WTC11 (cell line): ENCODE data around the gene NTSR1. TPM values are rescaled to one million over a fixed set of nuclear protein-coding genes. Genes with fewer than 3 reads are reported as not detected.

ENCODE experiments used
- ATAC-seq: fragments of 200-7000 bp; cut with Tn5 transposase; 2 replicates; pipeline ENCODE4 v1.10.0; 2021; ENCODE audit warnings: mild to moderate bottlenecking, moderate library complexity
- CTCF ChIA-PET: fragments of 300-600 bp; sonication (Branson Sonifier 250); formaldehyde crosslinking; loops from one replicate; lab custom pipeline; 2021; ENCODE audit warnings: antibody characterized with exemption; lab: Charles Lee
- POLR2A ChIA-PET: fragments of 350-600 bp; sonication (Branson Sonifier 250); formaldehyde crosslinking; loops from one replicate; lab custom pipeline; 2021; ENCODE audit warnings: antibody characterized with exemption; lab: Charles Lee
- DNase-seq: peaks from one replicate; pipeline ENCODE4 v3.0.0; 2021; ENCODE audit warnings: low spot score
- H3K27ac Mint-ChIP-seq: 2 replicates; pipeline ENCODE4 v1.8.0; 2021; ENCODE audit warnings: mixed read lengths
- H3K27me3 Mint-ChIP-seq: 2 replicates; pipeline ENCODE4 v1.8.0; 2021; ENCODE audit warnings: low read depth, mild to moderate bottlenecking, moderate library complexity, mixed read lengths
- H3K36me3 Mint-ChIP-seq: 2 replicates; pipeline ENCODE4 v1.8.0; 2021; ENCODE audit warnings: mixed read lengths
- H3K4me1 Mint-ChIP-seq: 2 replicates; pipeline ENCODE4 v1.8.0; 2022; ENCODE audit warnings: mixed read lengths
- H3K4me3 Mint-ChIP-seq: 2 replicates; pipeline ENCODE4 v1.8.0; 2021; ENCODE audit warnings: mild to moderate bottlenecking, moderate library complexity, mixed read lengths
- H3K9me3 Mint-ChIP-seq: 2 replicates; pipeline ENCODE4 v1.8.0; 2021; ENCODE audit warnings: mixed read lengths
- CREM ChIP-seq: sonication (generic); formaldehyde crosslinking; IDR thresholded peaks from 2 replicates; pipeline ENCODE4 v1.8.1; 2022; ENCODE audit warnings: mild to moderate bottlenecking, missing genetic modification reagents, moderate library complexity
- ELF4 ChIP-seq: sonication (generic); formaldehyde crosslinking; IDR thresholded peaks from 2 replicates; pipeline ENCODE4 v1.8.1; 2022; ENCODE audit warnings: low read depth, mild to moderate bottlenecking, moderate library complexity, missing genetic modification reagents
- NFATC4 ChIP-seq: fragments of 250-450 bp; sonication (Bioruptor Pico); IDR thresholded peaks from 2 replicates; pipeline ENCODE4 v1.9.0; 2021; ENCODE audit warnings: mild to moderate bottlenecking
- SOX15 ChIP-seq: fragments of 250-450 bp; sonication (Bioruptor Pico); IDR thresholded peaks from 2 replicates; pipeline ENCODE4 v1.9.0; 2021; ENCODE audit warnings: mild to moderate bottlenecking
- TP53 ChIP-seq: sonication (generic); formaldehyde crosslinking; IDR thresholded peaks from 2 replicates; pipeline ENCODE4 v1.8.1; 2023; ENCODE audit warnings: mild to moderate bottlenecking, missing genetic modification reagents
- USF1 ChIP-seq: sonication (generic); formaldehyde crosslinking; IDR thresholded peaks from 2 replicates; pipeline ENCODE4 v1.8.0; 2022; ENCODE audit warnings: mild to moderate bottlenecking, missing genetic modification reagents
- ZBTB21 ChIP-seq: sonication (generic); formaldehyde crosslinking; IDR thresholded peaks from 2 replicates; pipeline ENCODE4 v1.8.1; 2023; ENCODE audit warnings: mild to moderate bottlenecking, missing genetic modification reagents, borderline replicate concordance
- ZNF138 ChIP-seq: sonication (generic); formaldehyde crosslinking; conservative IDR thresholded peaks from 2 replicates; pipeline ENCODE4 v1.8.1; 2022; ENCODE audit warnings: mild to moderate bottlenecking, moderate library complexity, missing genetic modification reagents
- ZNF423 ChIP-seq: fragments of 250-450 bp; sonication (Bioruptor Pico); IDR thresholded peaks from 2 replicates; pipeline ENCODE4 v2.1.2; 2022; ENCODE audit warnings: mild to moderate bottlenecking, moderate library complexity
- total RNA-seq: library from RNA; stranded (reverse); gene quantifications from 3 replicates; pipeline ENCODE4 v1.2.3, GENCODE V29; 2021
- TF ChIP-seq, protein P1 (sequence below): sonication (generic); formaldehyde crosslinking; IDR thresholded peaks from 2 replicates; pipeline ENCODE4 v1.8.0; 2022; ENCODE audit warnings: mild to moderate bottlenecking, missing genetic modification reagents
- TF ChIP-seq, protein P2 (sequence below): sonication (generic); formaldehyde crosslinking; IDR thresholded peaks from 2 replicates; pipeline ENCODE4 v1.8.0; 2023; ENCODE audit warnings: missing genetic modification reagents, mild to moderate bottlenecking, borderline replicate concordance
- TF ChIP-seq, protein P3 (sequence below): sonication (generic); formaldehyde crosslinking; IDR thresholded peaks from 2 replicates; pipeline ENCODE4 v1.8.1; 2023; ENCODE audit warnings: mild to moderate bottlenecking, missing genetic modification reagents
- TF ChIP-seq, protein P4 (sequence below): fragments of 250-450 bp; sonication (Bioruptor Pico); conservative IDR thresholded peaks from 2 replicates; pipeline ENCODE4 v1.9.0; 2021; ENCODE audit warnings: mild to moderate bottlenecking
- TF ChIP-seq, protein P5 (sequence below): fragments of 250-450 bp; sonication (Bioruptor Pico); IDR thresholded peaks from 2 replicates; pipeline ENCODE4 v1.8.0; 2021; ENCODE audit warnings: mild to moderate bottlenecking

Gene NTSR1
- total RNA-seq, 1 experiment from 2014 or later = 0.63 TPM

DNA sequence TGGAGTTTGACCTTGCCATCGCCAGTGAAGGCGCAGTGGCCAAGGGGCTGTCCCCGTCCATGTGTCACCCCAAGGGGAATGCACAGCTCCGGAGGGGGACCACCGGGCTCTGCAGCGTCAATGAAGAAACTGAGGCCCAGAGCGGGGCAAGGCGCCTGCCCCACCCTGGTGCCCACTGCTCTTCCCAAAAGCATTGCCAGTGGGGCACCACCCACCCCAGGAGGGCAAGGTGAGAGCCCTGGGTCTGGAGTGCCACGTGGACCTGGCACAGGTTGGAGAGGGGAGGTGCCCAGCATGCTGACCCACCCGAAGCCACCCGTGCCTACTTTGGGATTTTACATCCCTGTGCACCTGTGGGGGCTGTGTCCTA, 8.3 kb downstream of the NTSR1 start:
- no peak overlapping the region for H3K27ac Mint-ChIP-seq

More for the DNA sequence above, 8.3 kb downstream of the NTSR1 start:
- Mint-ChIP-seq H3K9me3 (peaks cover 21% of the 10 kb centered on the region), H3K4me3 (no peak overlapping the region), H3K4me1 (no peaks in the 10 kb centered on the region), H3K27me3 (peaks cover 11% of the 10 kb centered on the region), H3K36me3 (peaks cover 12% of the 10 kb centered on the region)
- DNase-seq (no peak), ATAC-seq (no peak)
- TF ChIP-seq ELF4 (CRISPR knock-in tag) (no peak), USF1 (CRISPR knock-in tag) (no peak), SOX15 (CRISPR knock-in tag) (no peak), ZNF423 (CRISPR knock-in tag) (no peak), ZBTB21 (CRISPR knock-in tag) (no peak), TP53 (CRISPR knock-in tag) (no peak), ZNF138 (CRISPR knock-in tag) (no peak), NFATC4 (CRISPR knock-in tag) (no peak), CREM (CRISPR knock-in tag) (no peak)
- TF ChIP-seq, protein P1, sequence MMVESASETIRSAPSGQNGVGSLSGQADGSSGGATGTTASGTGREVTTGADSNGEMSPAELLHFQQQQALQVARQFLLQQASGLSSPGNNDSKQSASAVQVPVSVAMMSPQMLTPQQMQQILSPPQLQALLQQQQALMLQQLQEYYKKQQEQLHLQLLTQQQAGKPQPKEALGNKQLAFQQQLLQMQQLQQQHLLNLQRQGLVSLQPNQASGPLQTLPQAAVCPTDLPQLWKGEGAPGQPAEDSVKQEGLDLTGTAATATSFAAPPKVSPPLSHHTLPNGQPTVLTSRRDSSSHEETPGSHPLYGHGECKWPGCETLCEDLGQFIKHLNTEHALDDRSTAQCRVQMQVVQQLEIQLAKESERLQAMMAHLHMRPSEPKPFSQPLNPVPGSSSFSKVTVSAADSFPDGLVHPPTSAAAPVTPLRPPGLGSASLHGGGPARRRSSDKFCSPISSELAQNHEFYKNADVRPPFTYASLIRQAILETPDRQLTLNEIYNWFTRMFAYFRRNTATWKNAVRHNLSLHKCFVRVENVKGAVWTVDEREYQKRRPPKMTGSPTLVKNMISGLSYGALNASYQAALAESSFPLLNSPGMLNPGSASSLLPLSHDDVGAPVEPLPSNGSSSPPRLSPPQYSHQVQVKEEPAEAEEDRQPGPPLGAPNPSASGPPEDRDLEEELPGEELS (CRISPR knock-in tag) = no peak
- TF ChIP-seq, protein P2, sequence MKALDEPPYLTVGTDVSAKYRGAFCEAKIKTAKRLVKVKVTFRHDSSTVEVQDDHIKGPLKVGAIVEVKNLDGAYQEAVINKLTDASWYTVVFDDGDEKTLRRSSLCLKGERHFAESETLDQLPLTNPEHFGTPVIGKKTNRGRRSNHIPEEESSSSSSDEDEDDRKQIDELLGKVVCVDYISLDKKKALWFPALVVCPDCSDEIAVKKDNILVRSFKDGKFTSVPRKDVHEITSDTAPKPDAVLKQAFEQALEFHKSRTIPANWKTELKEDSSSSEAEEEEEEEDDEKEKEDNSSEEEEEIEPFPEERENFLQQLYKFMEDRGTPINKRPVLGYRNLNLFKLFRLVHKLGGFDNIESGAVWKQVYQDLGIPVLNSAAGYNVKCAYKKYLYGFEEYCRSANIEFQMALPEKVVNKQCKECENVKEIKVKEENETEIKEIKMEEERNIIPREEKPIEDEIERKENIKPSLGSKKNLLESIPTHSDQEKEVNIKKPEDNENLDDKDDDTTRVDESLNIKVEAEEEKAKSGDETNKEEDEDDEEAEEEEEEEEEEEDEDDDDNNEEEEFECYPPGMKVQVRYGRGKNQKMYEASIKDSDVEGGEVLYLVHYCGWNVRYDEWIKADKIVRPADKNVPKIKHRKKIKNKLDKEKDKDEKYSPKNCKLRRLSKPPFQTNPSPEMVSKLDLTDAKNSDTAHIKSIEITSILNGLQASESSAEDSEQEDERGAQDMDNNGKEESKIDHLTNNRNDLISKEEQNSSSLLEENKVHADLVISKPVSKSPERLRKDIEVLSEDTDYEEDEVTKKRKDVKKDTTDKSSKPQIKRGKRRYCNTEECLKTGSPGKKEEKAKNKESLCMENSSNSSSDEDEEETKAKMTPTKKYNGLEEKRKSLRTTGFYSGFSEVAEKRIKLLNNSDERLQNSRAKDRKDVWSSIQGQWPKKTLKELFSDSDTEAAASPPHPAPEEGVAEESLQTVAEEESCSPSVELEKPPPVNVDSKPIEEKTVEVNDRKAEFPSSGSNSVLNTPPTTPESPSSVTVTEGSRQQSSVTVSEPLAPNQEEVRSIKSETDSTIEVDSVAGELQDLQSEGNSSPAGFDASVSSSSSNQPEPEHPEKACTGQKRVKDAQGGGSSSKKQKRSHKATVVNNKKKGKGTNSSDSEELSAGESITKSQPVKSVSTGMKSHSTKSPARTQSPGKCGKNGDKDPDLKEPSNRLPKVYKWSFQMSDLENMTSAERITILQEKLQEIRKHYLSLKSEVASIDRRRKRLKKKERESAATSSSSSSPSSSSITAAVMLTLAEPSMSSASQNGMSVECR (CRISPR knock-in tag) = no peak
- TF ChIP-seq, protein P3, sequence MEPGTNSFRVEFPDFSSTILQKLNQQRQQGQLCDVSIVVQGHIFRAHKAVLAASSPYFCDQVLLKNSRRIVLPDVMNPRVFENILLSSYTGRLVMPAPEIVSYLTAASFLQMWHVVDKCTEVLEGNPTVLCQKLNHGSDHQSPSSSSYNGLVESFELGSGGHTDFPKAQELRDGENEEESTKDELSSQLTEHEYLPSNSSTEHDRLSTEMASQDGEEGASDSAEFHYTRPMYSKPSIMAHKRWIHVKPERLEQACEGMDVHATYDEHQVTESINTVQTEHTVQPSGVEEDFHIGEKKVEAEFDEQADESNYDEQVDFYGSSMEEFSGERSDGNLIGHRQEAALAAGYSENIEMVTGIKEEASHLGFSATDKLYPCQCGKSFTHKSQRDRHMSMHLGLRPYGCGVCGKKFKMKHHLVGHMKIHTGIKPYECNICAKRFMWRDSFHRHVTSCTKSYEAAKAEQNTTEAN (CRISPR knock-in tag) = no peak
- TF ChIP-seq, protein P4, sequence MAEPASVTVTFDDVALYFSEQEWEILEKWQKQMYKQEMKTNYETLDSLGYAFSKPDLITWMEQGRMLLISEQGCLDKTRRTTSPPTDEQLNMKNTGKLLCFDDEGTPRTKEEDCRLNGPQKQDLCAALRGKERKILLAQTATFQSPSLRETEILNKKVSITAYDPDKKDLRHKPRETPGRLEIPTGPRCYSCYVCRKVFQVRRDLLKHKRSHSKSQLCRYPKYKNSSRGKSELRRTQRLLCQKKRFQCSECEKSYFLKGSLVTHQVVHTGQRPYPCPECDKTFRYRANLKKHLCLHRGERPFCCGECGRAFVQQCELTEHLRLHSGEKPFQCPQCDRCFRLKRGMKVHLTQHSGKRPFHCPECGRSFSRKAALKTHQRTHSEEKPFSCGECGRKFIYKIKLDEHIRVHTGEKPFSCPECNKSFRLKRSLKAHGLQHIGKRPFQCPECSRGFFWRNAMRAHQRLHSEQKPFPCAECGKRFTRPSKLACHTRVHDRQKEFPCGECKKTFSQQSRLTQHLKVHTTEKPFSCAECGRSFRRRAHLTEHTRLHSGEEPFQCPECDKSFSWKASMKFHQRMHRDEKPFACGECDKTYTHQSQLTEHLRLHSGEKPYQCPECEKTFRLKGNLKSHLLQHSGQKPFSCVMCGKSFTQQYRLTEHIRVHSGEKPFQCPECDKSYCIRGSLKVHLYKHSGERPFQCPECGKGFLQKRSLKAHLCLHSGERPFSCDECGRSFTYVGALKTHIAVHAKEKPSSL (CRISPR knock-in tag) = no peak
- TF ChIP-seq, protein P5, sequence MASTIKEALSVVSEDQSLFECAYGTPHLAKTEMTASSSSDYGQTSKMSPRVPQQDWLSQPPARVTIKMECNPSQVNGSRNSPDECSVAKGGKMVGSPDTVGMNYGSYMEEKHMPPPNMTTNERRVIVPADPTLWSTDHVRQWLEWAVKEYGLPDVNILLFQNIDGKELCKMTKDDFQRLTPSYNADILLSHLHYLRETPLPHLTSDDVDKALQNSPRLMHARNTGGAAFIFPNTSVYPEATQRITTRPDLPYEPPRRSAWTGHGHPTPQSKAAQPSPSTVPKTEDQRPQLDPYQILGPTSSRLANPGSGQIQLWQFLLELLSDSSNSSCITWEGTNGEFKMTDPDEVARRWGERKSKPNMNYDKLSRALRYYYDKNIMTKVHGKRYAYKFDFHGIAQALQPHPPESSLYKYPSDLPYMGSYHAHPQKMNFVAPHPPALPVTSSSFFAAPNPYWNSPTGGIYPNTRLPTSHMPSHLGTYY = no peak
- ChIA-PET POLR2A (no interaction called here), CTCF (interaction anchor here (1.1 to 1.2 kb wide), 2 partner anchors 9 to 13 kb away, joined by 3 to 5 read pairs; no protein-coding TSS in a partner anchor)
